Natural killer cell (primary cell): ENCODE measurements around the gene FAM131A. TPM values are rescaled to one million over a fixed set of nuclear protein-coding genes. Genes with fewer than 3 reads are reported as not detected.

ENCODE experiments used
- ATAC-seq, 3 donors: fragments of 150-1000 bp in 2 of 3; fragments of 200-7000 bp in 1 of 3; cut with Tn5 transposase; 1 replicate in 1 of 3; 2 replicates in 2 of 3; pipeline ENCODE4 v1.10.0; 2021; ENCODE audit warnings: mild to moderate bottlenecking in 2 of 3, moderate library complexity in 2 of 3
- DNase-seq, 2 donors: peaks; one replicate each; pipeline versions ENCODE4 v3.0.0 to v3.0.0-alpha.2; 2013 to 2021; ENCODE audit warnings: mixed read lengths in 1 of 2
- H3K27ac ChIP-seq: one replicate; pipeline ENCODE4 v1.5.1; 2013; ENCODE audit warnings: mild to moderate bottlenecking, low read length
- H3K27me3 ChIP-seq: one replicate; pipeline ENCODE4 v1.6.1; 2013; ENCODE audit warnings: low read length; ENCODE audit not compliant: control insufficient read depth, insufficient read depth
- H3K36me3 ChIP-seq: one replicate; pipeline ENCODE4 v1.6.1; 2013; ENCODE audit warnings: low read length; ENCODE audit not compliant: control insufficient read depth, insufficient read depth
- H3K4me1 ChIP-seq: one replicate; pipeline ENCODE4 v1.6.1; 2013; ENCODE audit warnings: low read length; ENCODE audit not compliant: control insufficient read depth, insufficient read depth
- H3K4me3 ChIP-seq: one replicate; pipeline ENCODE4 v1.5.1; 2013; ENCODE audit warnings: low read length
- H3K9me3 ChIP-seq: one replicate; pipeline ENCODE4 v1.6.1; 2013; ENCODE audit warnings: low read length; ENCODE audit not compliant: control insufficient read depth, insufficient read depth
- H3K27ac Mint-ChIP-seq, 2 donors: one replicate each; pipeline ENCODE4 v1.8.0; 2022; ENCODE audit warnings: mild to moderate bottlenecking in 2 of 2, mixed read lengths in 2 of 2, moderate library complexity in 1 of 2
- H3K27me3 Mint-ChIP-seq, 2 donors: one replicate each; pipeline ENCODE4 v1.8.0; 2022; ENCODE audit warnings: low read depth in 2 of 2, mixed read lengths in 2 of 2
- H3K36me3 Mint-ChIP-seq: one replicate; pipeline ENCODE4 v1.8.0; 2022; ENCODE audit warnings: mixed read lengths
- H3K4me1 Mint-ChIP-seq, 2 donors: one replicate each; pipeline ENCODE4 v1.8.0; 2022; ENCODE audit warnings: mixed read lengths in 2 of 2
- H3K4me3 Mint-ChIP-seq: one replicate; pipeline ENCODE4 v1.8.0; 2022; ENCODE audit warnings: mild to moderate bottlenecking, moderate library complexity, mixed read lengths
- H3K9me3 Mint-ChIP-seq, 2 donors: one replicate each; pipeline ENCODE4 v1.8.0; 2022; ENCODE audit warnings: mixed read lengths in 2 of 2
- CTCF ChIP-seq: fragments of 200-600 bp; IDR thresholded peaks from one replicate; pipeline ENCODE4 v1.8.0; 2022; ENCODE audit warnings: antibody characterized with exemption
- WGBS: methylation state at CpG from one replicate; pipeline ENCODE4 v1.1.7; 2013; ENCODE audit warnings: missing lambda C conversion rate; ENCODE audit not compliant: insufficient coverage; 5-methylcytosine and 5-hydroxymethylcytosine counted together
- intact Hi-C: fragments of 100-400 bp; cut with micrococcal nuclease; formaldehyde crosslinking; loops from one replicate; pipeline ENCODE4 v1.14.2; 2022
- total RNA-seq, 4 donors: library from RNA; stranded (reverse); fragments of 120-200 nt in 1 of 4; gene quantifications; one replicate each; pipeline versions ENCODE4 v1.2.3 to v1.2.4, GENCODE V29; 2013 to 2022

The FAM131A gene
- total RNA-seq, 3 donors from 2014 or later (not counting 1 experiment from before 2014, with no cell fraction given) = 6.9 to 8.8 (median 8.5) TPM

GRCh38 chr3:184378651-184379357, 41.4 kb downstream of the FAM131A start:
- H3K27me3 Mint-ChIP-seq = peaks cover 47 to 72% of the 10 kb centered on the region in 2 donors
- no peak for ATAC-seq
- no peaks in the 10 kb centered on the region for H3K9me3 ChIP-seq
- no peak overlapping the region for H3K4me3 ChIP-seq
- TF ChIP-seq CTCF = no peak
- H3K36me3 Mint-ChIP-seq = no peaks in the 10 kb centered on the region
- H3K9me3 Mint-ChIP-seq = no peaks in the 10 kb centered on the region
- no peaks in the 10 kb centered on the region for H3K36me3 ChIP-seq
- 92% methylated on average over 10 of the region's 10 CpGs for WGBS
- H3K4me1 ChIP-seq = peaks cover 14% of the 10 kb centered on the region
- no peak for DNase-seq
- peak overlapping the region; percentile 83 for H3K4me3 Mint-ChIP-seq
- intact Hi-C loops = no loop called here
- H3K4me1 Mint-ChIP-seq = peaks cover 0 to 20% of the 10 kb centered on the region in 2 donors
- no peak overlapping the region for H3K27ac Mint-ChIP-seq
- no peak overlapping the region for H3K27ac ChIP-seq
- peaks cover 23% of the 10 kb centered on the region for H3K27me3 ChIP-seq

- ATAC-seq = peak in 1 of 3 donors; percentile 17
- peak within 1 kb of the TSS; percentile 83 for H3K4me3 Mint-ChIP-seq
- Histone ChIP-seq H3K4me1 (peaks cover 14% of the 10 kb centered on the region), H3K9me3 (no peaks in the 10 kb centered on the region), H3K27me3 (peaks cover 23% of the 10 kb centered on the region), H3K4me3 (no peak within 1 kb of the TSS), H3K36me3 (no peaks in the 10 kb centered on the region), H3K27ac (no peak within 1 kb of the TSS)
- H3K27me3 Mint-ChIP-seq = peaks cover 47 to 74% of the 10 kb centered on the region in 2 donors
- no peaks in the 10 kb centered on the region for H3K36me3 Mint-ChIP-seq
- peaks cover 0 to 20% of the 10 kb centered on the region in 2 donors for H3K4me1 Mint-ChIP-seq
- H3K27ac Mint-ChIP-seq = no peak within 1 kb of the TSS
- WGBS = 20% methylated on average over 60 of the region's 71 CpGs
- DNase-seq = no peak
- TF ChIP-seq CTCF = no peak
- no peaks in the 10 kb centered on the region for H3K9me3 Mint-ChIP-seq
- intact Hi-C loops = no loop called here
These were observed 42.2 kb downstream of the FAM131A start, which contains the start of gene CHRD for GRCh38 chr3:184379358-184380184. Gene CHRD (plus strand): TSS chr3:184380054. CDS start chr3:184380319, 265 bp downstream.

- peaks cover 23% of the 10 kb centered on the region for H3K27me3 ChIP-seq
These were observed 42.8 kb downstream of the FAM131A start for GRCh38 chr3:184380185-184380626.

More at GRCh38 chr3:184380185-184380626, 42.8 kb downstream of the FAM131A start:
- H3K27ac Mint-ChIP-seq = no peak overlapping the region
- no peak for TF ChIP-seq CTCF
- DNase-seq (peak in 1 of 2 donors; percentile 44), ATAC-seq (peak in 2 of 3 donors; percentile 60 to 64)
- H3K9me3 Mint-ChIP-seq = no peaks in the 10 kb centered on the region
- Histone ChIP-seq H3K4me1 (peaks cover 14% of the 10 kb centered on the region), H3K36me3 (no peaks in the 10 kb centered on the region), H3K27ac (no peak overlapping the region), H3K9me3 (no peaks in the 10 kb centered on the region), H3K4me3 (no peak overlapping the region)
- under 1% methylated on average over 55 of the region's 62 CpGs for WGBS
- peaks cover 0 to 20% of the 10 kb centered on the region in 2 donors for H3K4me1 Mint-ChIP-seq
- H3K4me3 Mint-ChIP-seq = no peak overlapping the region
- no peaks in the 10 kb centered on the region for H3K36me3 Mint-ChIP-seq
- intact Hi-C loops = no loop called here
- H3K27me3 Mint-ChIP-seq = peaks cover 43 to 73% of the 10 kb centered on the region in 2 donors
